Liver (tissue), 3 donors: Measurements from ENCODE around the gene IQCF6.

Experiments used
- ATF3 ChIP-seq: IDR thresholded peaks from 2 replicates; pipeline ENCODE4 v1.6.1; 2016; ENCODE audit warnings: antibody characterized with exemption
- CTCF ChIP-seq: fragments of 150-350 bp; IDR thresholded peaks from 2 replicates; pipeline ENCODE4 v1.5.1; 2017; ENCODE audit warnings: improper control_type of control experiment, low read depth, low read length; ENCODE audit not compliant: missing input control
- EGR1 ChIP-seq, 2 donors: IDR thresholded peaks; 2 replicates each; pipeline ENCODE4 v1.6.1; 2016 to 2018; ENCODE audit warnings: antibody characterized with exemption in 2 of 2, low read depth in 2 of 2
- FOXA1 ChIP-seq: IDR thresholded peaks from 2 replicates; pipeline ENCODE4 v1.6.1; 2016; ENCODE audit warnings: antibody characterized with exemption
- HNF4A ChIP-seq, 2 donors: conservative IDR thresholded peaks; 2 replicates each; pipeline ENCODE4 v1.6.1; 2016; ENCODE audit warnings: antibody characterized with exemption in 2 of 2, mild to moderate bottlenecking in 2 of 2
- JUND ChIP-seq, 2 donors: IDR thresholded peaks; 2 replicates each; pipeline ENCODE4 v1.6.1; 2016; ENCODE audit warnings: antibody characterized with exemption in 2 of 2
- RAD21 ChIP-seq, 2 donors: IDR thresholded peaks; 2 replicates each; pipeline ENCODE4 v1.6.1; 2016; ENCODE audit warnings: antibody characterized with exemption in 2 of 2, mild to moderate bottlenecking in 2 of 2
- REST ChIP-seq: IDR thresholded peaks from 2 replicates; pipeline ENCODE4 v1.6.1; 2016; ENCODE audit warnings: antibody characterized with exemption, mild to moderate bottlenecking
- SP1 ChIP-seq: IDR thresholded peaks from 2 replicates; pipeline ENCODE4 v1.6.1; 2018; ENCODE audit warnings: antibody characterized with exemption, mild to moderate bottlenecking
- TAF1 ChIP-seq: conservative IDR thresholded peaks from 2 replicates; pipeline ENCODE4 v1.6.1; 2016; ENCODE audit warnings: antibody characterized with exemption, mild to moderate bottlenecking
- YY1 ChIP-seq: IDR thresholded peaks from 2 replicates; pipeline ENCODE4 v1.6.1; 2016; ENCODE audit warnings: antibody characterized with exemption, mild to moderate bottlenecking
- ZBTB33 ChIP-seq: IDR thresholded peaks from 2 replicates; pipeline ENCODE4 v1.6.1; 2016; ENCODE audit warnings: antibody characterized with exemption
- donor health status: healthy.
- donor health status: healthy.

- TF ChIP-seq EGR1 (IDR thresholded peaks at IDR 0.05; ENCODE audit: low read depth in 2 of 2) = no peak
- TF ChIP-seq TAF1 = no peak
- TF ChIP-seq CTCF = no peak
- no peak for TF ChIP-seq FOXA1
- TF ChIP-seq RAD21 (IDR thresholded peaks at IDR 0.05) = no peak
- TF ChIP-seq REST = no peak
- no peak for TF ChIP-seq SP1
- TF ChIP-seq HNF4A (conservative IDR thresholded peaks at IDR 0.05) = no peak
- no peak for TF ChIP-seq JUND (IDR thresholded peaks at IDR 0.05)
- no peak for TF ChIP-seq YY1
- TF ChIP-seq ATF3 = no peak
- TF ChIP-seq ZBTB33 = no peak
Measured at GRCh38 chr3:51733859-51734571, 45.0 kb downstream of the IQCF6 start.
